HCT116 (cell line): ENCODE measurements around the gene GBE1.

Experiments used
- JUND ChIP-seq: IDR thresholded peaks from 2 replicates; pipeline ENCODE4 v1.6.1; 2012
- POLR2A ChIP-seq: IDR thresholded peaks from 2 replicates; pipeline ENCODE4 v1.7.0; 2011; ENCODE audit warnings: borderline replicate concordance; ENCODE audit not compliant: insufficient read depth, insufficient read length; ENCODE audit errors: extremely low read depth

DNA sequence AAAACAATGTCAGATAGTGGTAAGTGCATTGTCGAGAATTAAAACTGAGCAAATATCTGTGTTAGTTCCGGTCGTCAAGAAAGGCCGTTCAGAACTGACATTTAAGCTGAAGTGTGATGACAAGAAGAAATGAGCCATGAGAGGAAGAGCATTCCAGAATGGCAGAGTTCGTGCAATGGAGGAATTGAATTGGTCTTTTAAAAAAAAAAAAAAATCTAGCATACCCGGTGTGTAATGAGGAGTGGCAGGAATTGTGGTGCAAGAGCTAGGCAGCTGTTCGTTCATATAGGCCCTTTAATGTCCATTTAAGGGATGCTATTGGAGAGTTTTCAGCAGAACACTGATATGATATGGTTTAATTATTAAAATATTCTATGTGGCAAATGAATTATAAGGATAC lies 2.6 kb upstream of the GBE1 start:
- TF ChIP-seq JUND: no peak
- TF ChIP-seq POLR2A: no peak
